Stimulated activated CD4-positive, alpha-beta T cell treated with anti-CD3 and anti-CD28 coated beads, TNF-alpha, amount 100 ng/mL, for 4 hours (primary cell): ENCODE results near the gene CACNG3.
"Not testable (repeated sequence)": the region's sequence is repeated elsewhere in the genome, so short reads cannot be mapped to it uniquely, and the experiment has no call there.

Experiments used
- DNase-seq, 3 experiments: peaks; one replicate each; pipeline ENCODE4 v3.0.0-alpha.2; 2020; ENCODE audit warnings: low read depth in 3 of 3

CACNG3 gene

DNA sequence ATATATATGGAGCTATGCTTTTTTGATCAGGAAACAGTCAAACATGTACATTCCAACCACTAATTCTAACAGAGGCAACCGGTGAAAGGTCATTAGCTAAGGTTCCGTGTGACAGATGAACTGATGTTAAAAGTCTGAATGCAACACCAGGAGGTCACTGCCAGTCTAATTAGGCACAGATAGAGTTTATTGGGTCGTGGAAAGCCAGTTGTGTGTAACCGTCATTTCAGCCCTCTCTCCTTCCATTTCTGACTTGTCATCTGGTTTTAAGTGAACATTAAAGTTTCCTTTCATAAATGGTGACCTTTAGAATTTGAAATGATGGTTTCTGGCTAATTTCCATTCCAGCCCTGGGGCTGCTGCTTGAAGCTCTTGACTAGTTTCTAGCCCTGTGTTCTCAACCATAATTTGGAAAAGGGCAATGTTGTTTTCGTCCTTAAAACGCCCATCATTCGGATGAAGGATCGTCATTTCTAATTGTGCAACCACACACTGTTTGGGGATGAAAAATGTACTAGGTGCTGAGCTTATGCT lies 23.9 kb downstream of the CACNG3 start:
- DNase-seq, result no peak

DNA sequence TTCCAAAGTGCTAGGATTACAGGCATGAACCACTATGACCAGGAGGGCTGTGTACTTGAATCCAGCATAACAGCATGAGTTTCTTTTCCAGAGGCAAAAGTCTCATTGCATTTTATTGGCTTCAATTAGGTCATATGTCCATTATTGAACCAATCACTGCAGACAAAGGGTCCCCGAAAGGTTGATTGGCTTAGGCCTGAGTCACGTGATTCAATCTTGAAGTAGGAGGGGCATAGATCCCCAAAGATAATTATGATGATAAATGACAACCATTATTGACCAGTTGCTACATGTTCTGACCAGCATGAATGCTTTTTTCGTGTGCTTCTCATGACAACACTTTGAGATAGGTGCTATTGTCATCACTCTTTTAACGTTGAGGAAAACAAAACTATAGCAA lies 25.3 kb downstream of the CACNG3 start:
- DNase-seq, result no peak

- DNase-seq, result no peak
Measured at GRCh38 chr16:24282141-24282540, 26.0 kb downstream of the CACNG3 start.

GRCh38 chr16:24286741-24287405 lies 30.7 kb downstream of the CACNG3 start:
- DNase-seq, result no peak

- DNase-seq, result no peak
Measured at GRCh38 chr16:24288516-24288915, 32.4 kb downstream of the CACNG3 start.

GRCh38 chr16:24289166-24289700 lies 33.1 kb downstream of the CACNG3 start:
- DNase-seq, result no peak

GRCh38 chr16:24291932-24292331 lies 35.8 kb downstream of the CACNG3 start:
- DNase-seq, result no peak

GRCh38 chr16:24294131-24294530 lies 38.0 kb downstream of the CACNG3 start:
- DNase-seq, result no peak

DNA sequence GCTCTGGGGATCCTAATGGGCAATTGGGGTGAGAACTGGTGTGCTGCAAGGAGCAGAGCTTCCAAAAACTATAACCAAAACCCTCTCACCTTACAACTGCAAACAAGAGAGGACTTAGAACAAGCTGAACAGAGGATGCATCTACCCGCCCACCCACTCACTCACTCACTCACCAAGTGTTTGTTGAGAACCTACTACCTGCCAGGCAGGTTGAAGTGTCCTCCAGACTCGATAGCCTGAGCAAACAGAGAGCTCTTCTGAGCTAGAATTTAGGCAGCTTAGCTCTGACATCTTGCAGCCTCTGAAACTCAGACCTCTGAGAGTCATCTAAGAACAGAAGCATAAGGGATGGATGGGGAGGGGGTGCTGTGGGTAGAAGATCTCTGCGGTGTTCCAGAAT lies 41.2 kb downstream of the CACNG3 start:
- DNase-seq, result no peak

- no peak for DNase-seq
Measured at GRCh38 chr16:24298548-24299167, 42.5 kb downstream of the CACNG3 start.

GRCh38 chr16:24300750-24301149 lies 44.6 kb downstream of the CACNG3 start:
- DNase-seq, result not testable (repeated sequence)

DNA sequence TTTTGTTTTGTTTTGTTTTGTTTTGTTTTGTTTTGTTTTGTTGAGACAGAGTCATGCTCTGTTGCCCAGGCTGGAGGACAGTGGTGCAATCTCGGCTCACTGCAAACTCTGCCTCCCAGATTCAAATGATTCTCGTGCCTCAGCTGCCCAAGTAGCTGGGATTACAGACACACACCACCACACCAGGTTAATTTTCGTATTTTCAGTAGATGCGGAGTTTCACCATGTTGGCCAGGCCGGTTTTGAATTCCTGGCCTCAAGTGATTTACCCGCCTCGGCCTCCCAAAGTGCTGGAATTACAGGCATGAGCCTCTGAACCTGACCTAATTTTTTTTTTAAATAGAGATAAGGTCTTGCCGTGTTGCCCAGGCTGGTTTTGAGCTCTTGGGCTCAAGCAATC lies 46.5 kb downstream of the CACNG3 start:
- no peak for DNase-seq

DNA sequence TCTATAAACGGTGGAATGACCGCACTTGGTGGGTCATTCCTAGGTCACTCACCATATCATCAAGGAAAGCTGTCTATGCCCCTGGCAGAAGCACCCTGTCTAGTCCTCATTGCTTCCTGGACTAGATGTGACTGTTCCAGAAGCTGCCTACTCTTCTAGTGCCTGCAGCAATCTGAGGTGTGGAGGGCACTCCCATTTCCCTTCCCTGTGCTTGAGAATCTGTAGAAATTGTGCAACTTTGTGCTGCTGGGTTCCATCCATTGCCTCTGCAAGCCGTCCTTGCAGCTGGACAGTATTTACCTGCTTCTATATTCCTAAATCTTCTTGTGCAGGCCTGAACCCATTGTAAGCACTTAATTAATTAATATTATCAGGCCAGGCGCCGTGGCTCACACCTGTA lies 52.1 kb downstream of the CACNG3 start:
- no peak for DNase-seq

DNA sequence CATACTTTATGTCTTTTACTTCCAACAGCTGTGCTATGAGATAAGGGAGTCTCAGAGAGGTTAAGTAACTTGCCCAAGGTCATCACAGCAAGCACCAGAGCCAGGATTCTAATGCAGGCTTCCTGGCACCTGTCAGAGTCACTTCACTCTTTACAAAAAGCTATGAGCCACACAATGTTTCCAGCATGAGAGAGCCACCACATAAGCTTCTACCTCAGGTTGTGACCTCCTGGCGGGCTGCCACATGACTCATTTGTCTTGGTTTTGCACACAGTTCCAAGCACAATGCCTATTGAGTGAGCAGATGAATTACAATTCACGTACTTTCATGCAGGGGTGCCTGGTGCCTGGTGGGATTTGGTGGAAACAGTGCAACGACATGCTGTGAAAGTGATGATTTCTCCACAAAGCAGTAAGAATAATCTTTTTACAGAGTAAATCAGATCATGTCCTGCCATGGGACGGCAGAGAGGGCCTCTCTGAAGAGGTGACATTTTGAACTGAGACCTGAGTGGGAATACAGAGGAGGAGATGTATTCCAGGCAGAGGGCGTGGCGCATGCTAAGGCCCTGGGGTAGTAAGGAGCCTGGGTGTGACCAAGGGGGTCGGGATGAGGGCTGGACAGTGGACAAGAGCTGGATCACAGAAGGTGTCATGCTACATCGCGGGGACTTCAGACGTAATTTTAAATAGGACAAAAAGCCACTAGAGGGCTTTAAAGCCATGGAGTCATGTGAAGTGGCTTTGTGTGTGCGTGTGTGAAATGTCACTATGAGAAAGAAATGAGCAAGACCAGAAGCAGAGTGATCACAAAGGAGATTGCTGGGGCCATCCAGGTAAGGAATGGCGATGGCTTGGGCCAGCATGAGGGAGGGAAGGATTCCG lies 53.4 kb downstream of the CACNG3 start:
- no peak for DNase-seq

- no peak for DNase-seq
Measured at GRCh38 chr16:24315343-24315742, 59.2 kb downstream of the CACNG3 start.

GRCh38 chr16:24318680-24319079 lies 62.5 kb downstream of the CACNG3 start:
- no peak for DNase-seq

DNA sequence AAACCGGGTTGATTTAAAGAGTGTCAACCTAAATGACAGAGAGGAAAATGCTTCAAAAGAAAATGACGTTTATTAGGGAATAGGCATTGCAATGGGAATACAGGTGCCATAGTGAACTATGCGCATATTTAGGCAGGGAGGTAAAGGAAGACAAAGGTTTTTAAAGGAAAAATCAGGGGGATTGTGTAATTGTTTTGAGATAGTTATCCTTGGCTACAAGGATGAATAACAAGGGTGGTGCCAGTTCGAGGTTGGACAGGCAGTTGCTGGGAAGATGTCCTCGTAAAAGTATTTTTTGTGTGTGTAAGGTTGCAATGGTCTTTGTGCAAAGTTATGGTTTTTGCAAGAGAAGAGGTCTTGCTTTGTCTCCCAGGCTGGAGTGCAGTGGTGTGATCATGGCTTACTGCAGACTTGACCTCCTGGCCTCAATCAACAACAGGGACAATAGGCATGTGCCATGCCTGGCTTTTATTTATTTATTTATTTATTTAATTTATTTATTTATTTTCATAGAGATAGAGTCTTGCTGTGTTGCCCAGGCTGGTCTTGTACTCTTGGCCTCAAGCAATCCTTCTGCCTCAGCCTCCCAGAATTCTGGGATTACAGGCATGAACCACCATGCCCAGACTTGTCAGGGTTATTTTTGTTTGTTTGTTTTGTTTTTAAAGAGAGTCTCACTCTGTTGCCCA lies 63.1 kb downstream of the CACNG3 start:
- no peak for DNase-seq

DNA sequence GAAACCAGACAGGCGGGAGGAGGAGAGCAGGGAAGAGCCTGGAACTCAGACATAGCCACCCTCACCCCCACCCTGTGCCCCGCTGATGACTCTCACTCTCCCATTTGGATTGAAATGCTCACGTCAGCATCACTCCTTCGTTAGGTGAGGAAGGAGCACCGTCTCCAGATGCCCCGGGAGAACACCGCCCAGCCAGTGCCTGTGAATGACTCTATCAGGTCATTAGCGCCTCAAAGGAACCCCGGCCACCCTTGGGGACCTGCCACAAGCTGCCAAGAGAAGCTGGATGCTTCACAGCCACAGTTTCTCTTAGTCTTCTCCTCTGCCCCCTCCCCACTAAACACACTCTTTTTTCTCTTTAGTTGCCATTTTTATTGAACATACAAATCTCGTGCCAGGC lies 66.0 kb downstream of the CACNG3 start:
- no peak for DNase-seq

DNA sequence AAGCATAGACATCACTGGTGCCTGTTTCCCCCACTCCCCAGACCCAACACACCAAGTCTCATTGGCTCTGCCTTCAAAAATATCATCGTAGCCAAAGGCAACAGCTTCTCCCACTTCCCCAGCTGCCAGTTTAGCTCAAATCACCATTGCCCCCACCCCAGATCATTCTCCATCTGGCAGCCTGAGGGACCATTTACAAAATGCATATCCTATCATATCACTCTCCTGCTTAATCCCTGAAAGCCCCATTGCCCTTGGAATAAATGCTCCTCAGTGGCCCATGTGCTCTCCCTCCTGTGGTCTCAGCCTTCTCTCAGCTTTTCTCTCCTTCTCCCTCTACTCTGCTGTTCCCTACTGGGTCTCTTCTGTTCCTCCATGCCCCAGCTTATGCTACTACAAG lies 68.3 kb downstream of the CACNG3 start:
- no peak for DNase-seq

DNA sequence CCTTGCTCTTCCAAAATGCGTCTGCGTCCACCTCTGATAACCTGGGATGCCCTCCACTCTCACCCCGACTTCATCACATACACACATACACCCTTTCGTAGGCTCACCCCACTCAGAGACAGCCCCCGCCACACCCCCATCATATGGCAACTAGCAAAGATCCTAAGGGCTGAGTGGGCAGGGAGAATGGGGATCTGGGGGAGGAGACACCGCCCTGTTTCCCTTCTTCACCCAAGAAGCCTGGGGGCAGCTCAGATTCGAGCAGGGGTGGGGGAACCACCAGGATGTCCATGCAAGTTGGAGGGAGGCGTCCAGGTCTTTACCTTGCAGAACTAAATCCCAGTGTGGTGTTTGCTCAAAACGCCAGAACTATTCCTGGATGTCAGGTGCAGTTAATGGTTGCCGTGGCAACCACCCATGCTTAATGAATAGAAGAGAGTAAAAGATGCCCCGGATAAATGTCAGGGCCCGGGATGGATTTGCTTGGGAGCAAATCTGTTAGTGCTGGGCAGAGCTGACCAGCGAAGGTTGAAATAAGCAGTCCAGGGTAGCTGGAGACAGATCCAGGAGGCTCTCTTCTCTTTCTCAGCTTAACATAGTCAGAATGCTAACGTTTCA lies 72.8 kb downstream of the CACNG3 start:
- DNase-seq, result no peak

- DNase-seq, result no peak
Measured at GRCh38 chr16:24332178-24332577, 76.0 kb downstream of the CACNG3 start.
